A673 (cell line): ENCODE data around the gene CEP112. TPM values are rescaled to one million over a fixed set of nuclear protein-coding genes. Genes with fewer than 3 reads are reported as not detected.

Experiments
- BruUV-seq: library from RNA; stranded (reverse); fragments of 400-500 nt; replicated peaks from 2 replicates; lab custom pipeline; 2021; lab: Mats Ljungman, UMichigan
- CTCF ChIA-PET: fragments of 300-600 bp; sonication (Branson Sonifier 250); formaldehyde crosslinking; loops from one replicate; lab custom pipeline; 2022; ENCODE audit warnings: antibody characterized with exemption; lab: Charles Lee
- POLR2A ChIA-PET: fragments of 300-600 bp; sonication (Branson Sonifier 250); formaldehyde crosslinking; loops from one replicate; lab custom pipeline; 2022; ENCODE audit warnings: antibody characterized with exemption; ENCODE audit not compliant: low non-redundant PET; lab: Charles Lee
- DNase-seq: peaks from one replicate; pipeline ENCODE4 v3.0.0-alpha.2; 2015; ENCODE audit warnings: low spot score
- H3K27ac ChIP-seq: fragments of 200-600 bp; sonication (generic); 2 replicates; pipeline ENCODE4 v1.5.1; 2016; ENCODE audit warnings: mixed run types, low read depth, mild to moderate bottlenecking, mixed read lengths, antibody characterized with exemption, low read length; ENCODE audit not compliant: poor library complexity, severe bottlenecking
- H3K27me3 ChIP-seq: fragments of 200-600 bp; sonication (generic); replicated peaks from 2 replicates; pipeline ENCODE4 v1.6.1; 2017; ENCODE audit warnings: mixed run types, low read depth, mild to moderate bottlenecking, mixed read lengths, antibody characterized with exemption, low read length; ENCODE audit not compliant: insufficient read depth, poor library complexity
- H3K36me3 ChIP-seq: fragments of 200-600 bp; sonication (generic); 2 replicates; pipeline ENCODE4 v1.6.1; 2016; ENCODE audit warnings: mixed run types, mild to moderate bottlenecking, mixed read lengths, antibody characterized with exemption, low read length; ENCODE audit not compliant: insufficient read depth, poor library complexity, severe bottlenecking
- H3K4me1 ChIP-seq: fragments of 200-600 bp; sonication (generic); 2 replicates; pipeline ENCODE4 v1.6.1; 2017; ENCODE audit warnings: mixed run types, mild to moderate bottlenecking, mixed read lengths, antibody characterized with exemption, low read length; ENCODE audit not compliant: insufficient read depth, poor library complexity, severe bottlenecking
- H3K4me3 ChIP-seq: fragments of 200-600 bp; sonication (generic); 2 replicates; pipeline ENCODE4 v1.5.1; 2016; ENCODE audit warnings: low read depth, mixed run types, mild to moderate bottlenecking, mixed read lengths, low read length; ENCODE audit not compliant: poor library complexity, severe bottlenecking
- H3K9me3 ChIP-seq: fragments of 200-600 bp; sonication (generic); 2 replicates; pipeline ENCODE4 v1.6.1; 2016; ENCODE audit warnings: mixed run types, low read depth, mild to moderate bottlenecking, mixed read lengths, antibody characterized with exemption, low read length; ENCODE audit not compliant: poor library complexity, severe bottlenecking
- EZH2 ChIP-seq: fragments of 200-600 bp; sonication (generic); IDR thresholded peaks from 2 replicates; pipeline ENCODE4 v1.6.1; 2017; ENCODE audit warnings: borderline replicate concordance, low read depth, mild to moderate bottlenecking, mixed read lengths, antibody characterized with exemption, low read length; ENCODE audit not compliant: poor library complexity, severe bottlenecking
- intact Hi-C: fragments of 100-400 bp; cut with micrococcal nuclease; formaldehyde crosslinking; loops from one replicate; pipeline ENCODE4 v1.10.0; 2022; ENCODE audit not compliant: unreplicated experiment
- total RNA-seq: library from RNA; stranded (reverse); gene quantifications from 2 replicates; pipeline ENCODE4 v1.2.3, GENCODE V29; 2021
- TF ChIP-seq, protein P1 (sequence below): fragments of 300-800, 200-600 bp; sonication (generic); conservative IDR thresholded peaks from 2 replicates; pipeline ENCODE4 v1.5.1; 2017; ENCODE audit warnings: low read depth, mild to moderate bottlenecking, antibody characterized with exemption, low read length, moderate library complexity, mixed read lengths

CEP112 gene
- total RNA-seq, 1 experiment from 2014 or later: 27.2 TPM

DNA sequence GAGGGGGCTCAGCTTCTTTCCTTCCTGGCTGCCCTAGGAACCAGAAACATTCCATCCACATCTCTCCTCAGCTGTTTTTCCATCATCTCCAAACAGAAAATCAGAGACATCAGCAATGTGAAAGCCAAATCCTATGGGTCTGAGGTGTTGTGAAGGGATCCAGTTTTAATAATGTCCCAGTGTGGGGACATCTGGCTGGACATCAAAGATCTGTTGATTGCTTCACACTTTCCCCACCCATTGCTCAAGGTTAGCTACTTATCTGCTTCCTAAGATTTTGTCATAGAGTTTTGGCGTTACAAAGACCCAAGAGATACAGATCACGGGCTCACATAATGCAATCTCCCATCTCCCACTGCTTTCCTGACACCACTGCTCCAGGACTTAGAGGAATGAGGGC, 582.6 kb downstream of the CEP112 start:
- TF ChIP-seq, protein P1, sequence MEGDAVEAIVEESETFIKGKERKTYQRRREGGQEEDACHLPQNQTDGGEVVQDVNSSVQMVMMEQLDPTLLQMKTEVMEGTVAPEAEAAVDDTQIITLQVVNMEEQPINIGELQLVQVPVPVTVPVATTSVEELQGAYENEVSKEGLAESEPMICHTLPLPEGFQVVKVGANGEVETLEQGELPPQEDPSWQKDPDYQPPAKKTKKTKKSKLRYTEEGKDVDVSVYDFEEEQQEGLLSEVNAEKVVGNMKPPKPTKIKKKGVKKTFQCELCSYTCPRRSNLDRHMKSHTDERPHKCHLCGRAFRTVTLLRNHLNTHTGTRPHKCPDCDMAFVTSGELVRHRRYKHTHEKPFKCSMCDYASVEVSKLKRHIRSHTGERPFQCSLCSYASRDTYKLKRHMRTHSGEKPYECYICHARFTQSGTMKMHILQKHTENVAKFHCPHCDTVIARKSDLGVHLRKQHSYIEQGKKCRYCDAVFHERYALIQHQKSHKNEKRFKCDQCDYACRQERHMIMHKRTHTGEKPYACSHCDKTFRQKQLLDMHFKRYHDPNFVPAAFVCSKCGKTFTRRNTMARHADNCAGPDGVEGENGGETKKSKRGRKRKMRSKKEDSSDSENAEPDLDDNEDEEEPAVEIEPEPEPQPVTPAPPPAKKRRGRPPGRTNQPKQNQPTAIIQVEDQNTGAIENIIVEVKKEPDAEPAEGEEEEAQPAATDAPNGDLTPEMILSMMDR: no peak
- no peak for TF ChIP-seq EZH2
- intact Hi-C loops: no loop called here
- ChIA-PET CTCF (no interaction called here), POLR2A (no interaction called here)
- BruUV-seq: no TSS peak
- DNase-seq: no peak
- no peaks in the 10 kb centered on the region for H3K27me3 ChIP-seq
- H3K27ac ChIP-seq: no peak overlapping the region
- H3K9me3 ChIP-seq: no peaks in the 10 kb centered on the region
- H3K4me1 ChIP-seq: no peaks in the 10 kb centered on the region
- H3K4me3 ChIP-seq: no peak overlapping the region
- H3K36me3 ChIP-seq: no peaks in the 10 kb centered on the region

DNA sequence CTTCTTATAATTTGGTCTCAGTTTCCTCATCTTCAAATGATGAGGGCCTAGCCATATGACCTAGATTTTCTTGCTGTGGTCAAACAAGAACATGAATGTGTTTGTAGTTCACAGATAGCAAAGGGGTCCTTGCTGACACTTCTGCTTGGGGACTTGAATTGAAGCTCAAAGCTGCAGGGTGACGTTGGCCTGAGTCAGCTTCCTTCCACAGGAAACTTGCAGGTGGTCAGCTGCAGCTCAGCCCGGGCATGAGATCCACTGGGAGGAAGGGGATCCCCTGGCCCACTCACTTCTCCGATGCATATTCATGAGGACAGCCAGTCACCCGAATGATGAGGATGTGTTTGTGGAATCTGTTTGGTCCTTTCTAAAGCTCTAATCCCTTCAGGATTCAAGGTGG, 587.9 kb downstream of the CEP112 start:
- Histone ChIP-seq H3K4me3 (no peak overlapping the region), H3K9me3 (no peaks in the 10 kb centered on the region), H3K27me3 (no peaks in the 10 kb centered on the region), H3K4me1 (no peaks in the 10 kb centered on the region), H3K27ac (no peak overlapping the region), H3K36me3 (no peaks in the 10 kb centered on the region)
- TF ChIP-seq, protein P1: no peak
- no peak for TF ChIP-seq EZH2
- ChIA-PET CTCF (no interaction called here), POLR2A (no interaction called here)
- intact Hi-C loops: no loop called here
- peak; percentile 51 for DNase-seq
- BruUV-seq: no TSS peak

- no peak for DNase-seq
- no peaks in the 10 kb centered on the region for H3K4me1 ChIP-seq
- intact Hi-C loops: no loop called here
- H3K27me3 ChIP-seq: no peaks in the 10 kb centered on the region
- no peaks in the 10 kb centered on the region for H3K9me3 ChIP-seq
- CTCF ChIA-PET: interaction anchor here (0.7 kb wide), 1 partner anchor 370 kb away, joined by 7 read pairs; no protein-coding TSS in a partner anchor
- no TSS peak for BruUV-seq
- TF ChIP-seq EZH2: no peak
- TF ChIP-seq, protein P1: no peak
- no peak overlapping the region for H3K4me3 ChIP-seq
- POLR2A ChIA-PET: interaction anchor here (0.6 kb wide), 1 partner anchor 314 kb away, joined by 3 read pairs; no protein-coding TSS in a partner anchor
- H3K36me3 ChIP-seq: no peaks in the 10 kb centered on the region
- H3K27ac ChIP-seq: no peak overlapping the region
Measured at GRCh38 chr17:65601881-65602280, 590.1 kb downstream of the CEP112 start.
